IMR-90 (cell line): ENCODE measurements around the gene NHEJ1.

Experiments
- CEBPB ChIP-seq: IDR thresholded peaks from 2 replicates; pipeline ENCODE4 v1.6.1; 2012; ENCODE audit warnings: low read depth, low read length, improper control_type of control experiment
- CTCF ChIP-seq: conservative IDR thresholded peaks from 2 replicates; pipeline ENCODE4 v1.5.1; 2012; ENCODE audit warnings: mild to moderate bottlenecking, low read depth, low read length, improper control_type of control experiment
- ELK1 ChIP-seq: fragments of 150-350 bp; IDR thresholded peaks from 2 replicates; pipeline ENCODE4 v1.6.1; 2016; ENCODE audit warnings: low read depth, mild to moderate bottlenecking, low read length, moderate library complexity, borderline replicate concordance
- FOS ChIP-seq: fragments of 150-350 bp; IDR thresholded peaks from 2 replicates; pipeline ENCODE4 v1.6.1; 2016; ENCODE audit warnings: low read depth, low read length
- MAFK ChIP-seq: IDR thresholded peaks from 2 replicates; pipeline ENCODE4 v1.6.1; 2012; ENCODE audit warnings: low read depth, low read length, improper control_type of control experiment
- MAZ ChIP-seq: IDR thresholded peaks from 2 replicates; pipeline ENCODE4 v1.6.1; 2012; ENCODE audit warnings: low read depth, mild to moderate bottlenecking, low read length, improper control_type of control experiment, moderate library complexity, borderline replicate concordance
- MXI1 ChIP-seq: IDR thresholded peaks from 2 replicates; pipeline ENCODE4 v1.6.1; 2012; ENCODE audit warnings: low read depth, mild to moderate bottlenecking, low read length, moderate library complexity, borderline replicate concordance
- NFE2L2 ChIP-seq: fragments of 150-350 bp; IDR thresholded peaks from 2 replicates; pipeline ENCODE4 v1.6.1; 2016; ENCODE audit warnings: low read depth, mild to moderate bottlenecking, low read length
- POLR2A ChIP-seq: IDR thresholded peaks from 2 replicates; pipeline ENCODE4 v1.6.1; 2012; ENCODE audit warnings: mild to moderate bottlenecking, low read depth, low read length
- RAD21 ChIP-seq: IDR thresholded peaks from 2 replicates; pipeline ENCODE4 v1.6.1; 2012; ENCODE audit warnings: low read length, improper control_type of control experiment
- RCOR1 ChIP-seq: IDR thresholded peaks from 2 replicates; pipeline ENCODE4 v1.6.1; 2012; ENCODE audit warnings: mild to moderate bottlenecking, low read length, improper control_type of control experiment; ENCODE audit not compliant: insufficient replicate concordance
- RFX5 ChIP-seq: IDR thresholded peaks from 2 replicates; pipeline ENCODE4 v1.8.0; 2012; ENCODE audit warnings: low read depth, mild to moderate bottlenecking, low read length, moderate library complexity
- USF2 ChIP-seq: fragments of 150-350 bp; IDR thresholded peaks from 2 replicates; pipeline ENCODE4 v1.6.1; 2017; ENCODE audit warnings: mild to moderate bottlenecking, antibody characterized with exemption, low read length, low read depth

- TF ChIP-seq POLR2A (no peak), MXI1 (no peak), CTCF (no peak), USF2 (no peak), CEBPB (no peak), ELK1 (no peak), FOS (no peak), MAZ (no peak), RCOR1 (no peak), MAFK (no peak), RAD21 (no peak), RFX5 (no peak), NFE2L2 (no peak)
Observed at GRCh38 chr2:219173176-219173575, 12.6 kb upstream of the NHEJ1 start.
